ENCODE data around the gene SREK1IP1. TPM values are rescaled to one million over a fixed set of nuclear protein-coding genes. Genes with fewer than 3 reads are reported as not detected.

SREK1IP1 gene
- total and polyA plus RNA-seq, 9 of the 15 experiments (the other 6 are each of a cell fraction or from before 2014, with no cell fraction given) = 6.9 to 45.2 (median 21.7) TPM

DNA sequence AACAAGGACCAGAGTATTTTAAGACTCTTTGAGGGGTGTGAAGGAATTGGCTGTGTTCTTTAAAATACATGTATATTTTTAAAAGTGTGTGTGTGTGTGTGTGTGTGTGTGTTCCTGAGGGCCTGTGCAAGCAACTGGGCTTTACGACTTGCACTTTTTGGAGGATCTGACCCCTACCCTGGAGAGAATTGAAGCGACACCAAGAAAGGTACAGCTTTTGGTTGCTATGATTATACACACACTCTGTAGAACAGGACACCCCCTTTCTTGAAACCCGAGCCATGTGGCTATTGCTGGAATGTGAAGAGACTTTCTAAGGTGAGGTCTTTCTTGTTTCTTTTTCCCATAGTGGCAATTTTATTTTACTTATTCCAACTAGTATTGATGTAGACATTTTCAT, 77.2 kb downstream of the SREK1IP1 start:
- no TSS peak for BruUV-seq (replicated peaks)
- FAIRE-seq (no peak), ATAC-seq (no peak), DNase-seq (ENCODE audit: extremely low read depth in 1 of 4, low spot score in 3 of 4) (no peak)
- Histone ChIP-seq H3K4me2 (ENCODE audit: insufficient read depth, low read length) (no peak overlapping the region), H4K20me1 (replicated peaks; ENCODE audit: control insufficient read depth, insufficient read depth, low read length) (no peaks in the 10 kb centered on the region), H3K27ac (ENCODE audit: extremely low read depth, low read depth, low read length) (no peak overlapping the region), H3K27me3 (ENCODE audit: control insufficient read depth in 2 of 2, insufficient read depth in 2 of 2, low read length in 2 of 2) (peaks cover 17% of the 10 kb centered on the region in 2 experiments), H3K79me2 (ENCODE audit: control insufficient read depth, insufficient read depth, low read length) (no peaks in the 10 kb centered on the region), H2AFZ (ENCODE audit: low read depth, low read length) (no peak overlapping the region), H3K4me3 (no peak overlapping the region), H3K36me3 (ENCODE audit: control insufficient read depth, insufficient read depth, low read length) (no peaks in the 10 kb centered on the region), H3K4me1 (replicated peaks in 1 of 2; ENCODE audit: control insufficient read depth in 2 of 2, insufficient read depth in 2 of 2, low read length in 2 of 2) (peaks cover 0 to 10% of the 10 kb centered on the region in 2 experiments; a peak in 4 of 5 replicates), H3K9ac (ENCODE audit: insufficient read depth in 1 of 2, low read depth in 2 of 2, low read length in 2 of 2) (no peak overlapping the region), H3K9me1 (ENCODE audit: control insufficient read depth, insufficient read depth, low read length) (no peaks in the 10 kb centered on the region), H3K9me3 (replicated peaks; ENCODE audit: control insufficient read depth, insufficient read depth, low read depth, low read length) (no peaks in the 10 kb centered on the region)
- intact Hi-C loops (cut with micrococcal nuclease) (no loop called here), in situ Hi-C loops (cut with MboI) (no loop called here)
- ChIA-PET POLR2A (interaction anchor here (1.1 kb wide), 1 partner anchor 9 kb away, joined by 3 read pairs; no protein-coding TSS in a partner anchor), CTCF (ENCODE audit: low intra/inter-chr PET ratio) (no interaction called here)
- 15% methylated on average over 3 of the region's 3 CpGs for WGBS (ENCODE audit: insufficient coverage, low coverage, missing lambda C conversion rate)
- TF ChIP-seq CREB1 (IDR thresholded peaks at IDR 0.05) (no peak), CREB1 (CRISPR knock-in tag; IDR thresholded peaks at IDR 0.05) (no peak), ZNF274 (IDR thresholded peaks at IDR 0.05; ENCODE audit: borderline replicate concordance, low read depth, low read length) (no peak), CHD4 (IDR thresholded peaks at IDR 0.05; ENCODE audit: insufficient read depth, insufficient replicate concordance, low read depth, low read length, poor library complexity, severe bottlenecking) (no peak), BACH1 (tag; IDR thresholded peaks at IDR 0.05) (no peak), HNRNPH1 (optimal IDR thresholded peaks at IDR 0.05; ENCODE audit: low read depth, low read length) (no peak), ZNF695 (CRISPR knock-in tag; IDR thresholded peaks at IDR 0.05) (no peak), ZNF445 (CRISPR knock-in tag; IDR thresholded peaks at IDR 0.05; ENCODE audit: low read depth) (no peak)
- TF ChIP-seq, protein P1, sequence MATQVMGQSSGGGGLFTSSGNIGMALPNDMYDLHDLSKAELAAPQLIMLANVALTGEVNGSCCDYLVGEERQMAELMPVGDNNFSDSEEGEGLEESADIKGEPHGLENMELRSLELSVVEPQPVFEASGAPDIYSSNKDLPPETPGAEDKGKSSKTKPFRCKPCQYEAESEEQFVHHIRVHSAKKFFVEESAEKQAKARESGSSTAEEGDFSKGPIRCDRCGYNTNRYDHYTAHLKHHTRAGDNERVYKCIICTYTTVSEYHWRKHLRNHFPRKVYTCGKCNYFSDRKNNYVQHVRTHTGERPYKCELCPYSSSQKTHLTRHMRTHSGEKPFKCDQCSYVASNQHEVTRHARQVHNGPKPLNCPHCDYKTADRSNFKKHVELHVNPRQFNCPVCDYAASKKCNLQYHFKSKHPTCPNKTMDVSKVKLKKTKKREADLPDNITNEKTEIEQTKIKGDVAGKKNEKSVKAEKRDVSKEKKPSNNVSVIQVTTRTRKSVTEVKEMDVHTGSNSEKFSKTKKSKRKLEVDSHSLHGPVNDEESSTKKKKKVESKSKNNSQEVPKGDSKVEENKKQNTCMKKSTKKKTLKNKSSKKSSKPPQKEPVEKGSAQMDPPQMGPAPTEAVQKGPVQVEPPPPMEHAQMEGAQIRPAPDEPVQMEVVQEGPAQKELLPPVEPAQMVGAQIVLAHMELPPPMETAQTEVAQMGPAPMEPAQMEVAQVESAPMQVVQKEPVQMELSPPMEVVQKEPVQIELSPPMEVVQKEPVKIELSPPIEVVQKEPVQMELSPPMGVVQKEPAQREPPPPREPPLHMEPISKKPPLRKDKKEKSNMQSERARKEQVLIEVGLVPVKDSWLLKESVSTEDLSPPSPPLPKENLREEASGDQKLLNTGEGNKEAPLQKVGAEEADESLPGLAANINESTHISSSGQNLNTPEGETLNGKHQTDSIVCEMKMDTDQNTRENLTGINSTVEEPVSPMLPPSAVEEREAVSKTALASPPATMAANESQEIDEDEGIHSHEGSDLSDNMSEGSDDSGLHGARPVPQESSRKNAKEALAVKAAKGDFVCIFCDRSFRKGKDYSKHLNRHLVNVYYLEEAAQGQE (IDR thresholded peaks at IDR 0.05; ENCODE audit: borderline replicate concordance) = no peak
- TF ChIP-seq, protein P1 (CRISPR knock-in tag; IDR thresholded peaks at IDR 0.05; ENCODE audit: low read depth) = no peak
- TF ChIP-seq, protein P2, sequence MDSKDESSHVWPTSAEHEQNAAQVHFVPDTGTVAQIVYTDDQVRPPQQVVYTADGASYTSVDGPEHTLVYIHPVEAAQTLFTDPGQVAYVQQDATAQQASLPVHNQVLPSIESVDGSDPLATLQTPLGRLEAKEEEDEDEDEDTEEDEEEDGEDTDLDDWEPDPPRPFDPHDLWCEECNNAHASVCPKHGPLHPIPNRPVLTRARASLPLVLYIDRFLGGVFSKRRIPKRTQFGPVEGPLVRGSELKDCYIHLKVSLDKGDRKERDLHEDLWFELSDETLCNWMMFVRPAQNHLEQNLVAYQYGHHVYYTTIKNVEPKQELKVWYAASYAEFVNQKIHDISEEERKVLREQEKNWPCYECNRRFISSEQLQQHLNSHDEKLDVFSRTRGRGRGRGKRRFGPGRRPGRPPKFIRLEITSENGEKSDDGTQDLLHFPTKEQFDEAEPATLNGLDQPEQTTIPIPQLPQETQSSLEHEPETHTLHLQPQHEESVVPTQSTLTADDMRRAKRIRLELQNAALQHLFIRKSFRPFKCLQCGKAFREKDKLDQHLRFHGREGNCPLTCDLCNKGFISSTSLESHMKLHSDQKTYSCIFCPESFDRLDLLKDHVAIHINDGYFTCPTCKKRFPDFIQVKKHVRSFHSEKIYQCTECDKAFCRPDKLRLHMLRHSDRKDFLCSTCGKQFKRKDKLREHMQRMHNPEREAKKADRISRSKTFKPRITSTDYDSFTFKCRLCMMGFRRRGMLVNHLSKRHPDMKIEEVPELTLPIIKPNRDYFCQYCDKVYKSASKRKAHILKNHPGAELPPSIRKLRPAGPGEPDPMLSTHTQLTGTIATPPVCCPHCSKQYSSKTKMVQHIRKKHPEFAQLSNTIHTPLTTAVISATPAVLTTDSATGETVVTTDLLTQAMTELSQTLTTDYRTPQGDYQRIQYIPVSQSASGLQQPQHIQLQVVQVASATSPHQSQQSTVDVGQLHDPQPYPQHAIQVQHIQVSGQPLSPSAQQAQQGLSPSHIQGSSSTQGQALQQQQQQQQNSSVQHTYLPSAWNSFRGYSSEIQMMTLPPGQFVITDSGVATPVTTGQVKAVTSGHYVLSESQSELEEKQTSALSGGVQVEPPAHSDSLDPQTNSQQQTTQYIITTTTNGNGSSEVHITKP (IDR thresholded peaks at IDR 0.05; ENCODE audit: partially characterized antibody) = no peak
